AML-193 (cell line): ENCODE measurements around the gene TSHZ2.

ENCODE experiments used
- DNase-seq, 2 experiments: peaks; one replicate each; lab custom pipeline; 2025; lab: John Stamatoyannopoulos, UW

TSHZ2 gene

DNA sequence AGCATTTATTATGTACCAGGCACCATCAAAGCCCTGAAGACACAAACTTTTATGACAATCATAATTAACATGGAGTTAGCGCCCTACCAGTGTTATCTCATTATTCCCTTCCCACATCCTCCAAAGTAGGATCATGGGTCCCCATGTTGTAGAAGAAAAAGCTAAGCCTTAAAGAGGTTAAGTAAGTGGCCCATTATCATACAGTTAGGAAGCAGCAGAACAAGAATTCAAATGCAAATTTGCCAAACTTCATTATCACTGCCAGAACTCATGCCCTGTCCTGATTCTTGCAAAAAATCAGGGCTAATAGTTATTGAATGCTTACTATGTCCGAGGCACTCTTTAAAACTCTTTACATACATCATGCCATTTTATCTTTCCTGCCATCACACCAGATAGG is 310.9 kb downstream of the TSHZ2 start:
- DNase-seq: no peak

DNA sequence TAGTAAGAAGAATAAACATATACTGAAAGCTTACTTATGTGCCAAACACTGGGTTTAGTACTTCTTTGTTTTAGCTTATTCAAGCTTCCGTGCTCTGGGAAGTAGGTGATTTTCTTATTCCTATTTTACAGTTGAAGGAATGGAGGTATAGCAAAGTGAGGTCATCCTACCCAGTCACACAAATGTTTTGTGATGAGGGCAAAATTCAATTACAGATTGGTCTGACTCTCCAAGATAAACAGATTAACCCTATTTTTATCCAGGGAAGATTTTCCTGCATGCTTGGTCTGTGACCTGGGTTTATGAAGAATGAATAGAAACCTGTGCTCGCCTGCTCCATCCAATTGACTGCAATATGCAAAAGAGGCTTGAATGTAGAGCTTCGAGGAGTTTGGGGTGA is 311.4 kb downstream of the TSHZ2 start:
- DNase-seq: no peak

DNA sequence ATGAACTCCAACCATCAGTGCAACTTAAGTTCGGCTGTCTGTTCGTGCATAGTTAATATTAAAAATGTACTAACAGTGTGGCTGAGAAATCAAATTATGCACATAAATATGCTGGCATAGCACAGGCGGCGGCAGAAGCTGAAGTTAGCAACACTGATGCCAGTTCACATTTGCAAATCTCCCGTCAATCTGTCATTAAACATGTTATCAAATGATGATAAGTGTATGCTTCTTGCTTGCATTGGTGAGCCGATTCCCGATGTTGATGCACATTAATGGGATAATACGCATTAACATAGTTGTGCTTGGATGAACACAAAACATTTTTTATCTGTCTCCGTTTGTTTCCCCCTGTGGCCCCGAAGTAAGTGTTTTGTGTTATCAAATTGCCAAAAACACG is 312.1 kb downstream of the TSHZ2 start:
- DNase-seq: no peak

DNA sequence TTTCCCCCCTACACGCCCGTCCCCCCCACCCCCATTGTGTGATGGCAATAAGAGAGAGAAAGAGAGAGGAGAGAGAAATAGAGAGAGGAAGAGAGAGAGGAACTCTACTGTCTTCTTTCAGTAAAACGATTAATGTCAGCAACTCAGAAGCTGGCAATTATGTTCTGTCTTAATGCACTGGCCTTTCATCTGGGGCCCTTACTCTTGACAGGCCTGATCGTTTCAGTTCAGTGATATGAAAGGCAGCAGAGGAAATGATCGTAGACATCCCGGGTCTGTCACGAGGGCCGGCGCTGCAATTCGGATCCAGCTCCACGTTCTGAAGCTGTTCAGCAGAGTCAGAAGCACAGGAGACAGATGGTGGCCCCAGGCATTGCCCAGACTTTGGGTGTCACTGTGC is 312.5 kb downstream of the TSHZ2 start:
- no peak for DNase-seq

DNA sequence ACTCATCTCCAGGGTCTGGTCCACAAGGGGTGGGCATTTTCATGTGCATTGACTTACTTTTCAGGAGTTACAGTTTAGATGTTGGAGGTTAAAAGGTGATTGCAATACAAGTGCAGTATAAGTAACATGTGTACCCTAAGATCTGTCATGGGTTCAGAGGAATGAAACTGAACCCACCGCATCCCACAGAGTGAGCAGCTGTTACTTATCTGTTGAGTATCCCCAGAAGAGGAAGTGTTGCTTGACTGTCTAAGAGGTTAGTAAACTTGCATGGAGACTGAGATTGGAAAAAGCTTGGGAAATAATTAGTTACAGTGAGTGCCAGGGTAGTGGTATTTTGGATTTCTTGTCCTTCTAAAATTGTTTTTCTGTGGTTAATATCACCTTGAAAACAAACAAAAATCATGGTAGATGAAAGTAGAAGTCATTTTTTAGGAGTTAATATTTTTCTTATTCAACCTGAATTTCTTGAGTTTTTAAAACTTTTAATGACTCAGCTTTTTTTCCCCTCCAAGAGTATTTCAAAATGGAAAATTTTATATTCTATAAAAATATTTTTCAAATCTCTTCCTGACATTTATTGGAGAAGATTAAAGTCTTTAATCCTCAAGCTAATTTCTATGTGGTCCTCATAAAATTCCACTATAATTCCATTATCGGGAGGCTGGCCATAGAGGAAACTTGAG is 315.3 kb downstream of the TSHZ2 start:
- DNase-seq: no peak

DNA sequence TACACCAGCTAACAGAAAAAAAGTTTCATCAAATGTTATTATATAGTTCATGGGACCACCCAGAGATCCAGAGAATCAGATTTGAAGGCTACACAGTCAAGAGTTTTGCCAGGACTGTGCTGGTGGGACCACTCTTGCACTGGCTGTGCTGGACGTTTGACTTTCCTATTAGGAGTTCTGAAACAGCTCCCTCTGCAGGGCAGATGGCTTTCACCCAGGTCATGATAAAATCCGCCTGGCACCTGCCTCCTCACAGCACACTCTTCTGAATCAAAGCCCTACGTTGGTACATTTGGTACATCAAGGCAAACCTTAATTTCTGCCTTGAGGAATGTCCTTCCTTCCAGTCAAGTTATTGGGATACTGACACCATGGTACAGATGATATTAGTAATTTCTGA is 319.4 kb downstream of the TSHZ2 start:
- peak; percentile 5 for DNase-seq

DNA sequence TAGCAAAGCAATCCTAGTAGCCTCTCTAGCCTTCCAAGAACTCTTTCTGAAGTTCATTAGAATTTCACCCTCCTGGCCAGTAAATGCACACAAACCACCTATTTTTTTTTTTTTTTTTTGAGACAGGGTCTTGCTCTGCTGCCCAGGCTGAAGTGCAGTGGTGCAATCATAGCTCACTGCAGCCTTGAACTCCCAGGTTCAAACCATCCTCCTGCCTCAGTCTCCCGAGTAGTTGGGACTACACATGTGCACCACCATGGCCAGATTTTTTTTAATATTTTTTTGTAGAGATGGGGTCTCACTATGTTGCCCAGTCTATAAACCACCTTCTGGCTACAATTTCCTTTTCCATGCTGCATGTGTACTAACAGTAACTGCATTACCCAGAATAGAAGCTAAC is 320.2 kb downstream of the TSHZ2 start:
- no peak for DNase-seq

DNA sequence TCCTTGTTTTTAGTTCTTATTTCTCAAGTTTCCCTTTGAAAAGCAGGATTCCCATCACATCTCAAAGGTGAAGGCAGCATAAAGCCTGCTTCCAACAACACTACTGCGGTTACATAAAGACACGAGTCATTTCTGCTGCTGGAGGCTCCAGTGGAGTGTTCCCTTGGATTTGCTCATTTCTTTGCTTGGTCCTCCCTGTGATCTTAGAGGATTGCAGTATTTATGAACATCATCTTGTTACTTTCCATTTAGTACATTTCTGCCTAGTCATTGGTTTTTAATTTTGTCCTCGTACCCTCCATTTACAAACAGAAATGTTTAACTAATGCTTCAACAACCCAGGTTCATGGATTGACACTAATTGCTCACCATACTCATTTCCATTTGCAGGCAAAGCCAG is 322.6 kb downstream of the TSHZ2 start:
- DNase-seq: no peak

DNA sequence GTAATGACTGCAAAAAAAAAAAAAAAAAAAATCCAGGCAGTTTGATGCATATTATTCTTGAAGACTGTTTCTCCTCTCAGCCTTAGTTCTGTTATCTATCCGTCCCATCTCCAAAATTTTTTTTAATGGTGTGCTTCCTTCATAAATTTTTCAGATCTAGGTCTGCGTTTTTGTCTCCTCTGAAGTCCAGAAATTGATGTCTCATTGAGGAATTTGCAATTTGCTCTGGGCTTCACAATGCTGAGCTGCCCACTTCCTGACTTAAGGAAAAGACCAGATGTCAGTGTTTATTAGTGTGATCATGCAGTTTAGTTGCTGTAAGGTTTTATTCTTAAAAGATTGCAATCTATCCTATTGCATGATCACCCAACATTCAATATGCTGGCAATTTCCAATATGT is 323.9 kb downstream of the TSHZ2 start:
- no peak for DNase-seq

DNA sequence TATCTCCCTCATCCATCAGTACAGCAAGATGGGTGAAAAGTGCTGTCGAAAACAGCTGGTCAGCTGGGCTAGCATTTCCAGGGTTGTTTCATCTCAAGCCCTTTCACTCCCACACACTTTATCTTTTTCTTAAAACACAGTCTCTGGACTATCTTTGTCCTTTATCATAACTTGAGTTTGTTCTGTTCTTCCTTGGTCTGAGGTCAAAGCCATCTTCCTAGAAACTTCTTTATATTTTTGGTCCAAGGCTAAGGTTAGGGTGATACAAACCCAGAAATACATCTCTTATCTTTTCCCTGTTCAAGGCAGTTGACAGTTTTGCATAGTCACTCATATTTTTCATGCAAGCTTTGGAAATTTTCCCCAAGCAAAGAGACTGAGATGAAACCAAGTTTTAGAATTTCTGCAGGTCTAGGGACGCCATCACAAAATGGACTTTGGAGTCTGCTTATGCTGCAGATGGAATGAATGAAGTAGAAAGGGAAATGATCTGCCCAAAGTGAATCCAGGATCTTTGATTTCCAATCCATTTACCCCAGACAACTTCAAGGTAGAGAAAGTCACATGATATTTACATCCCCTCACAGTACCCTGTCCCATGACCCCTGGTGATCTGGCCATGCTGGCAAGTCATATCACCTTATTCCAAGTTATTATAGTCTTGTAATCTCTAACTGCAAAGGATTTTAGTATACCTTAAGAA is 324.4 kb downstream of the TSHZ2 start:
- no peak for DNase-seq

DNA sequence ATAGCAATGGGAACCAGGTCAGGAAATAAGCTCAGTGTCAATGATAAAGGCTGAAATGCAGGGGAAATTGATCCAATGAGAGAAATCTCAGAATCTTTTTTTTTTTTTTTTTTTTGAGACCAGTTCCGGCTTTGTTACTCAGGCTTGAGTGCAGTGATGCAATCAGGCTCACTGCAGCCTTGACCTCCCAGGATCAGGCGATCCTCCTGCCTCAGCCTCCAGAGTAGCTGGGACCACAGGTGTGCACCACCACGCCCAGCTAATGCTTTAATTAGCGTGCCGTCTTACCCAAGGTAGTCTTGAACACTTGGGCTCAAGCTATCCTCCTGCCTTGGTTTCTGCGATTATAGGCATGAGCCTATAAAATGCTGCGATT is 325.0 kb downstream of the TSHZ2 start:
- no peak for DNase-seq

DNA sequence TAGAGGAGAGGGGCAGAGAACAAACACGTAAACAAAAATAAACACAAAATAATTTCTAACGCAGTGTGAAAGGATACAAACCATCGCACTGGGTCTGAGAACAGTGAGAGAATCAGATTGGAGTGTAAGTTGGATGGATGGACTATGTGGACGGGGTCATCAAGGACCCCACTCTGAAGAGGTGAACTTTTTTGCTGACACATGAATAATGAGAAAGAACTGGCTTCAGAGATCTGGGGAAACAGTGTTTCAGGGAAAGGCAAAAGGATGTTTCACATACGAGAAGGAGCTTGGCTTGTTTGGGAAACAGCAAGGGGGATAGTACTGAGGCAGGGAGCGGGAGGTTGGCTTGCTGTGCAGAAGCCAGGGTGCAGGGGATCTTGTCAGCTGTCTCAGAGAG is 326.1 kb downstream of the TSHZ2 start:
- DNase-seq: no peak

DNA sequence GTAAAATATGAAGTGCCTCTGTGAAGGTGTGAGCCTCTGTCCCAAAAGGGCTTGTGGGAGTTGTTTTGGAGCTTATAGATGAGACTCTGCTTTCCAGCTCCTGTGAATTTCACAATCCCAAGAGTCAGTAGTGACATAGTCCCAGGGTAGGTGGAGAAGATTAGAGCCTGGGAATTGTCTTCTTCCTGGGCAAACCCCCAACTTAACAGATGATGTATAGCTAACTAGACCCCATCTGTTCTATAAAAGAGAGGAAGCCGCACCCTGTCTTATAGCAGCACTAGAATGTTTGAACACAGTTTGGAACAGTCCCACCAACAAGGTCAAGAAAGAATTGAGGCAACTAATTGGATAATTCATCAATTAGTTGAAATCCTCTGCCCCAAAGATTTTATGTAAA is 326.8 kb downstream of the TSHZ2 start:
- DNase-seq: no peak

DNA sequence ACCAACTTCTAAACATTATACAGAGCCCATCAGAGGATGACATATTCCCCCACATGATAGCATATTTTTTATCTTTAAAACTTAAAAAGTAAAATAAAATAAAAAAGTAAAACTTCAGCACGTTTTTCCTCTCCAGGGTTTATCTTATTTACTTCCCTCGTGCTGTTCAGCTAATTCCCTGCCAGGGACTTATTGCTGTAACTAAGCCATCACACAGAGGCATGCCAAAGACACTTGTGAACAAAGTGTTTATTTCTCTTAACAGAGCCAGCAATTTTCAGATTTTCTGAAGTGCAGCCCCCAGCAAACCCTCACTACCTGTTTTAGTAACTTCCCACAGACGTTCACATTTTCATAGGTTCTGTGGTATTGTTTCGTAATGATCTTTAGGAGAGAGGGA is 327.7 kb downstream of the TSHZ2 start:
- DNase-seq: no peak

DNA sequence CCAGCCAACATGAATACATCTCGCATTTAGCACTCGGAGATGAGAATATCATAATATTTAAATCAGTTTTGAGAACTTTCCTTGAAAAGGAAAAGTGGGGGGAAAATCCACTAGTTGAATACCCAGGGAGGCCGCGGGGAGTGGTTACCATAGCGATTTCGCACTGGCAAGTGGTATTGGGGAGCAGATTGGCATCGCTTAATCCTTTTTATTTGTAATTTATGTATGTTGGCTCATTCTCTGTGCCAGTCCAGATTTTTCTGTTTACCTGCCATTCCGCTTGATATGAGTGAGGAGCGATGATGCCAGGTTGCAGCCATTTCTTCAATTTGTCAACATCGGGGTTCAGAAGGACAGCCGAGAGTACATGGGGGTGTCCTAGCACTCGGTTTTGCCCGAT is 329.7 kb downstream of the TSHZ2 start:
- no peak for DNase-seq

DNA sequence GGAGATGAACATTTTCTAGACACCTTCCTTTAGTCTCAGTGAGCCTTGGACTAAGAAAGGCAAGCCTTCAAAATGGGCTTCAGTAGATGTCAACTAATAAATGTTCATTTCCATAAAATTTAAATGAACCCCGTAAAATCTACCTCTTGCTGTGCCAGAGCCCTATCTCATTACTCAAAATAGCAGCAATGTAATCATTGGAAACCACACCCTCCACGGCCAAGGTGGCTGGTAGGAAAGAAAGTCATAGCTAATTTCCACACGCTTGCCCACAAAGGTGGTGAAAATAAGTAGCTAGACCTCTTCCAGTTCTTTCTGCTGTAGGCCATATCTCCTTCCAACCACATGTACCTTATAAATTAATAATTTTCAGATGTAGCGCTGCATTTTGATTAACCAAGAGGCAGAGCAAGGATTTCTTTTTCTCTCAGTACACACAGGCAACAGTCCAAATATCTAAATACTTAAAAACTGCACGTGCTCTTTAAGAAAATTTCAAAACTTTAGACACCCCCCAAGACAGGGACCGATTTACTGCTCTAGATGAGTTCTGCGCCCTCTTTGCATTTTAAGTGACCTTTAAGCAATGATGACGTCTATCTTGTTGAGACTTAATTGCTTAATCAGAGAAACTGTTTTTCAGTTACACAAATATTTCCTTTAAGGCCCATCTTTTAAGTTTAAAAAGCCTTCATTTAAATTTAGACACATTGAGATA is 330.7 kb downstream of the TSHZ2 start:
- no peak for DNase-seq

DNA sequence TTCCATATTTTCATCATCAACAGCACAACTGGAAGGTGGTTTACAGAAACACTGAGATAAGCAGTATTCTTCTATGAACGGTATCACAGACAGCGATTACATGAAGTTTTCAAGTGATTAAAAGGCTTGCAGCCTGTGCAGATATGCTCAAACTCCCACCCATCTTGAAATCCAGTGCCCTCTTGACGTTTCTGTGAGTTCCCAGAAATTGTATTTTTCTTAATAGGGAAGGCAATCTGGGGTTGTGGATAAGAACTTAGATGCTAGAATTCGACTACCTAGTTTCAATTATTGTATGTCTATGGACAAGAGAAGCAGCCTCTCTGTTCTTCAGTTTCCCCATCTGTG is 331.2 kb downstream of the TSHZ2 start:
- DNase-seq: no peak

DNA sequence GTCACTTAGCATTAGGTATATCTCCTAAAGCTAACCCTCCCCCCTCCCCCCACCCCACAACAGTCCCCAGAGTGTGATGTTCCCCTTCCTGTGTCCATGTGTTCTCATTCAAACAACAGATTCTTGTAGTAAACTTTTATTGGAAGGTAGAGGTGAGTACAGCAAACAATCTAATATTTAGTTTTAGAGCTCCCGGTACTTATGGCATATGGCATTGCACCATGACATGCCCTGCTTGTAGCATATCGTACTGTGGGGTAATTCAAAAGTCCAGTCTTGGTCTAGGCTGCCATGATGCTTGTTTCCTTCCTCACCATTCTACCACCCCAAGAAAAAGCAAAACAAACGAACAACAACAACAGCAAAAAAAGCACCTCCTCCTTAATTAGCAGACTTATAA is 332.0 kb downstream of the TSHZ2 start:
- no peak for DNase-seq

DNA sequence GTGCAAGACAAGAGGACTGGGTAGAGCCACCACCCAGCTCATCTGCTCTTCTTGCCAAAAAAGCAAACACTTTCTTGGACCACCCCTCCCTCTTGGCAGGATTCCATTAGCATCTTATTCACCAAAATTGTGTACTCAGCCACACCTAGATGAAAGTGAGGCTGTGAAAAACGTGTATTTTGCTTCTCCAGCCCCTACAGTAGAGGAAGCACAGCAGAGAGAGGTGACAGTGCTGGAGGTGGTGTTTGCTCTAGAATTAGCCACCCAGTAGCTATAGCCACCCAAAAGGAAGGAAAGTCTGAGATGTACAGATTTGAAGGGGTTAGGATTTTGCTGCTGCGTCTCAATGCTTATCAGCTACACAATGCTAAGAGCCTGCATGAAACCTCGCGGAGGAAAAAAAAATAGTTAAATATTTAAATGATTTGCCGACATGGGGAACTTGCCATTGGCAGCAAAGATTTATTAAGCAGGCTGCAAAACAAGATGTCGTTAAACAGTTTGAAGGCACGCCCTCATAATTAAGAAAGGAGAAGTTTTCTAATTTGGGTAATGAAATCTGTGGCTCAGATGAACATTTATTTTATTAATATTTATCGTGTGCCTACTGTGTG is 334.1 kb downstream of the TSHZ2 start:
- no peak for DNase-seq

DNA sequence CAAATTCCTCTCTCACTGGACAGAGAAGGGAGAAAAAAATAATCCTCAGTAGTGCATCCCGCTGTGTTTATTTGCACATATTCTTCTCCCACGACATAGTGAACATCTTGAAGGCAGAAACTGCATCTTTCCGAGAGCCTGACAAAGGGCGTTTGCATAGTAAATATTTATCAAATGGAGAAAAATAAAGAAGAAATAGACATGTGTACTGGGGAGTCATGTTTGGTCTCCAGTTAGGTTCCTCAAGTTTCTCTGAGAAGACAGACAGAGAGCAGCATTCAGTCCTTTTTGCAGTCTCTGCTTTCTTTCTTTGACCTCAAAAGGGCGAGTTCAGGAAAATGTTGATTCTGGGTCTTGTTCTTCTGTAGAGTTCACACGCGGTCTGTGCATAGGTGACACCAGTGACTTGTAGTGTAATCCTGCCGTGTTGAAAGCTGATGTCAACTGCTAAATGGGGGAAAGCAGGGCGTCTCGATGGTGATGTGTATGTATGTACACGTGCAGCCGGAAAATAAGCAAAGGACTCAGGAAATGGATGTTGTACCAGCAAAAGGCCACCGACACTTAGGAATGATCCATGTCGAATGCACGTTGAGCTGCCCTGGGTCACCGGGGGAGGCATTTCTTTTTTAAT is 335.9 kb downstream of the TSHZ2 start:
- DNase-seq: no peak

DNA sequence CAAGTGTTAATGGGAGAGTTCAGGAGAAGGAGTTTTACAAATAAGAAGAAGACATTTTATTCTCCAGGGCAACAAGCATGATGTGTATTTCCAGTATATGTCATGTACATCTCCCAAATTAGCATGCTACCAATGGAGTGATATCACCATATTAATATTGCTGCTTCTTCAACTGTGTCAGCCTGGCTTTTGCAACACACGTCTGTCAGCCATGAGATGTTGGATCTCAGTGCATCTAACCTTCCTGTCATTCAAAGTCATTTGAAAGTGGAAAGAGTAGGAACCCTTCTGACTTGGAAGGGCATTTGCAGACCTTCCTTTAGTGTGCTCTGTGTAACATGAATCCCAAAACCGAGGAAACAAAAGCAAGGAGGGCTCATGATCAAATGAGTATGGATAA is 337.4 kb downstream of the TSHZ2 start:
- DNase-seq: no peak

DNA sequence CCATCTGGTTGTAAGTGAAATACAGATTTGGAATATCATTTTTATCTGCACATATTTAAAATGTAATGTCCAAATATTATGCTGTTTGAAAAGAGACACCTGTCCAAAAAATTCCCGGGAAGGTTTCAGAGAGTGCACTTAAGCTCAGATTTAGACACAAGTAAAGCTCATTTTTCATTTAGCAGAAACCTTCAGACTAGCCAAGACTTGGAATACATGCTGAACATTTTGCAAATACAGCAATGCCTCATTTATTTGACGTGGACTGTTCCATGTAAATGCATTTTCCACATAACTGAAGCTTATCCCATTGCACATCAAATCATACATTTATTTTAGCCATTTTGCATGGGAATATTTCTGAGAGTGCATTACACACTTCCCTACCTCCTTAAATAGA is 340.8 kb downstream of the TSHZ2 start:
- DNase-seq: no peak
